Central memory CD4-positive, alpha-beta T cell (primary cell): ENCODE results near the gene ARHGEF40.

Experiments
- DNase-seq: peaks from one replicate; pipeline ENCODE4 v3.0.0; 2022

ARHGEF40 gene

GRCh38 chr14:21136024-21136423 lies 65.9 kb downstream of the ARHGEF40 start:
- DNase-seq: peak; percentile 7
